Esophagus muscularis mucosa (tissue), 3 donors: ENCODE results near the gene PTGFR.

ENCODE experiments used
- CTCF ChIP-seq, 3 experiments: fragments of 200-600 bp in 2 of 3; fragments of 450-650 bp in 1 of 3; sonication (generic) in 2 of 3; IDR thresholded peaks; one replicate each; pipeline ENCODE4 v1.5.1; 2017 to 2019; ENCODE audit warnings: antibody characterized with exemption in 3 of 3, mild to moderate bottlenecking in 2 of 3, moderate library complexity in 1 of 3
- EP300 ChIP-seq: sonication (generic); formaldehyde crosslinking; IDR thresholded peaks from one replicate; pipeline ENCODE4 v1.6.1; 2017; ENCODE audit warnings: antibody characterized with exemption

- no peak for TF ChIP-seq CTCF (IDR thresholded peaks at IDR 0.05)
- TF ChIP-seq EP300, result no peak
Measured at GRCh38 chr1:78492386-78492950, 1.7 kb downstream of the PTGFR start.
